GM23338 (cell line): ENCODE results near the gene MLEC. TPM values are rescaled to one million over a fixed set of nuclear protein-coding genes. Genes with fewer than 3 reads are reported as not detected.

Source experiments
- ATAC-seq: fragments of 200-7000 bp; cut with Tn5 transposase; 3 replicates; pipeline ENCODE4 v1.9.1; 2020
- DNase-seq: peaks from one replicate; pipeline ENCODE4 v3.0.0-alpha.2; 2015; ENCODE audit warnings: low spot score
- H2AFZ ChIP-seq: fragments of 200-600 bp; sonication (generic); 2 replicates; pipeline ENCODE4 v1.8.0; 2016; ENCODE audit warnings: antibody characterized with exemption, mild to moderate bottlenecking, moderate library complexity
- H3F3A ChIP-seq: fragments of 200-600 bp; sonication (generic); replicated peaks from 2 replicates; pipeline ENCODE4 v1.8.0; 2017; ENCODE audit warnings: antibody characterized with exemption, mixed run types, low read depth
- H3K27ac ChIP-seq: fragments of 200-600 bp; sonication (generic); 2 replicates; pipeline ENCODE4 v1.6.1; 2016; ENCODE audit warnings: low read depth
- H3K27me3 ChIP-seq: fragments of 200-600 bp; sonication (generic); 2 replicates; pipeline ENCODE4 v1.8.0; 2016; ENCODE audit warnings: mild to moderate bottlenecking, mixed run types, moderate library complexity; ENCODE audit not compliant: insufficient read depth
- H3K36me3 ChIP-seq: fragments of 200-600 bp; sonication (generic); 2 replicates; pipeline ENCODE4 v1.8.0; 2016; ENCODE audit warnings: mild to moderate bottlenecking; ENCODE audit not compliant: insufficient read depth
- H3K4me1 ChIP-seq: fragments of 200-600 bp; sonication (generic); 2 replicates; pipeline ENCODE4 v1.8.0; 2016; ENCODE audit warnings: mild to moderate bottlenecking, moderate library complexity; ENCODE audit not compliant: insufficient read depth
- H3K4me2 ChIP-seq: fragments of 200-600 bp; sonication (generic); 2 replicates; pipeline ENCODE4 v1.7.1; 2017; ENCODE audit warnings: mixed run types
- H3K4me3 ChIP-seq: fragments of 200-600 bp; sonication (generic); 2 replicates; pipeline ENCODE4 v1.6.1; 2016; ENCODE audit warnings: mixed run types
- H3K79me2 ChIP-seq: fragments of 200-600 bp; sonication (generic); replicated peaks from 2 replicates; pipeline ENCODE4 v1.8.0; 2017; ENCODE audit warnings: mild to moderate bottlenecking; ENCODE audit not compliant: insufficient read depth
- H3K9me2 ChIP-seq: fragments of 200-600 bp; sonication (generic); 2 replicates; pipeline ENCODE4 v1.8.0; 2017; ENCODE audit not compliant: insufficient read depth
- H4K20me1 ChIP-seq: fragments of 200-600 bp; sonication (generic); replicated peaks from 2 replicates; pipeline ENCODE4 v1.8.0; 2017; ENCODE audit warnings: mild to moderate bottlenecking; ENCODE audit not compliant: insufficient read depth
- H3K27ac Mint-ChIP-seq: 2 replicates; pipeline ENCODE4 v1.8.0; 2020; ENCODE audit warnings: inconsistent platforms, mild to moderate bottlenecking, moderate library complexity, mixed read lengths
- H3K27me3 Mint-ChIP-seq: 3 replicates; pipeline ENCODE4 v1.8.0; 2022; ENCODE audit warnings: low read depth, mild to moderate bottlenecking, moderate library complexity, mixed read lengths, inconsistent platforms; ENCODE audit not compliant: insufficient read depth, poor library complexity
- H3K36me3 Mint-ChIP-seq: 3 replicates; pipeline ENCODE4 v1.8.0; 2021; ENCODE audit warnings: low read depth, mild to moderate bottlenecking, inconsistent platforms, moderate library complexity, mixed read lengths
- H3K4me1 Mint-ChIP-seq: 3 replicates; pipeline ENCODE4 v1.8.0; 2020; ENCODE audit warnings: mild to moderate bottlenecking, inconsistent platforms, mixed read lengths
- H3K4me3 Mint-ChIP-seq: 3 replicates; pipeline ENCODE4 v1.8.0; 2021; ENCODE audit warnings: moderate library complexity, mild to moderate bottlenecking, inconsistent platforms, mixed read lengths
- H3K9me3 Mint-ChIP-seq: 3 replicates; pipeline ENCODE4 v1.8.0; 2020; ENCODE audit warnings: moderate library complexity, mild to moderate bottlenecking, inconsistent platforms, mixed read lengths
- CTCF ChIP-seq, 2 experiments: fragments of 200-600 bp in 1 of 2; sonication (generic) in 1 of 2; conservative IDR thresholded peaks; 2 replicates each; pipeline versions ENCODE4 v1.5.1 to v1.6.1; 2016 to 2017; ENCODE audit warnings: antibody characterized with exemption in 2 of 2, low read depth in 2 of 2, mild to moderate bottlenecking in 2 of 2, moderate library complexity in 1 of 2
- EZH2 ChIP-seq: fragments of 200-600 bp; sonication (generic); IDR thresholded peaks from one replicate; pipeline ENCODE4 v1.8.0; 2017; ENCODE audit warnings: antibody characterized with exemption, mild to moderate bottlenecking, low read depth; ENCODE audit not compliant: unreplicated experiment
- NANOG ChIP-seq: IDR thresholded peaks from 2 replicates; pipeline ENCODE4 v1.6.1; 2016; ENCODE audit warnings: antibody characterized with exemption, borderline replicate concordance
- REST ChIP-seq: IDR thresholded peaks from one replicate; pipeline ENCODE4 v1.6.1; 2018; ENCODE audit warnings: antibody characterized with exemption; ENCODE audit not compliant: unreplicated experiment
- STAT1 ChIP-seq: IDR thresholded peaks from one replicate; pipeline ENCODE4 v1.6.1; 2016; ENCODE audit warnings: antibody characterized with exemption; ENCODE audit not compliant: unreplicated experiment
- ZNF331 ChIP-seq: fragments of 250-450 bp; sonication (Bioruptor Pico); IDR thresholded peaks from 2 replicates; pipeline ENCODE4 v1.5.0; 2020; ENCODE audit warnings: low read depth, mild to moderate bottlenecking, moderate library complexity
- polyA plus RNA-seq: library from polyadenylated mRNA; unstranded; fragments of >200 nt; fragmentation: Nextera tagmentation; extraction: Ambion mirVana; gene quantifications from 2 replicates; pipeline ENCODE4 v1.2.1, GENCODE V29; 2016
- total RNA-seq: library from RNA; depleted of rRNA; stranded (reverse); fragments of >200 nt; shearing (Covaris generic); gene quantifications from 2 replicates; pipeline ENCODE4 v1.2.3, GENCODE V29; 2014
- TF ChIP-seq, protein P1 (sequence below): IDR thresholded peaks from 2 replicates; pipeline ENCODE4 v1.6.1; 2016; ENCODE audit warnings: antibody characterized with exemption
- TF ChIP-seq, protein P2 (sequence below): fragments of 250-450 bp; sonication (Bioruptor Pico); IDR thresholded peaks from 2 replicates; pipeline ENCODE4 v1.5.0; 2020; ENCODE audit warnings: mild to moderate bottlenecking, moderate library complexity

Gene MLEC
- total and polyA plus RNA-seq, 2 experiments from 2014 or later = 225 to 264 TPM

- TF ChIP-seq ZNF331 (CRISPR knock-in tag) (no peak), EZH2 (no peak), REST (no peak)
- TF ChIP-seq, protein P1, sequence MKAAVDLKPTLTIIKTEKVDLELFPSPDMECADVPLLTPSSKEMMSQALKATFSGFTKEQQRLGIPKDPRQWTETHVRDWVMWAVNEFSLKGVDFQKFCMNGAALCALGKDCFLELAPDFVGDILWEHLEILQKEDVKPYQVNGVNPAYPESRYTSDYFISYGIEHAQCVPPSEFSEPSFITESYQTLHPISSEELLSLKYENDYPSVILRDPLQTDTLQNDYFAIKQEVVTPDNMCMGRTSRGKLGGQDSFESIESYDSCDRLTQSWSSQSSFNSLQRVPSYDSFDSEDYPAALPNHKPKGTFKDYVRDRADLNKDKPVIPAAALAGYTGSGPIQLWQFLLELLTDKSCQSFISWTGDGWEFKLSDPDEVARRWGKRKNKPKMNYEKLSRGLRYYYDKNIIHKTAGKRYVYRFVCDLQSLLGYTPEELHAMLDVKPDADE = no peak
These were observed 31.1 kb downstream of the MLEC start (continued) for GRCh38 chr12:120718055-120718454.

GRCh38 chr12:120719072-120719471 lies 32.1 kb downstream of the MLEC start:
- Histone ChIP-seq H2AFZ (no peak overlapping the region), H3K27me3 (no peaks in the 10 kb centered on the region), H3K27ac (no peak overlapping the region), H3K9me2 (no peaks in the 10 kb centered on the region), H4K20me1 (peaks cover 30% of the 10 kb centered on the region), H3K4me2 (no peak overlapping the region), H3K79me2 (peaks cover 18% of the 10 kb centered on the region; the same call in 1 of the 2 replicates), H3F3A (peaks cover 6% of the 10 kb centered on the region; the same call in 1 of the 2 replicates), H3K36me3 (peaks cover 59% of the 10 kb centered on the region), H3K4me1 (no peaks in the 10 kb centered on the region), H3K4me3 (no peak overlapping the region)
- Mint-ChIP-seq H3K9me3 (no peaks in the 10 kb centered on the region), H3K4me1 (no peaks in the 10 kb centered on the region), H3K27me3 (peaks cover 7% of the 10 kb centered on the region), H3K36me3 (peaks cover 91% of the 10 kb centered on the region), H3K27ac (no peak overlapping the region), H3K4me3 (no peak overlapping the region)
- no peak for DNase-seq
- ATAC-seq = no peak
- TF ChIP-seq, protein P2, sequence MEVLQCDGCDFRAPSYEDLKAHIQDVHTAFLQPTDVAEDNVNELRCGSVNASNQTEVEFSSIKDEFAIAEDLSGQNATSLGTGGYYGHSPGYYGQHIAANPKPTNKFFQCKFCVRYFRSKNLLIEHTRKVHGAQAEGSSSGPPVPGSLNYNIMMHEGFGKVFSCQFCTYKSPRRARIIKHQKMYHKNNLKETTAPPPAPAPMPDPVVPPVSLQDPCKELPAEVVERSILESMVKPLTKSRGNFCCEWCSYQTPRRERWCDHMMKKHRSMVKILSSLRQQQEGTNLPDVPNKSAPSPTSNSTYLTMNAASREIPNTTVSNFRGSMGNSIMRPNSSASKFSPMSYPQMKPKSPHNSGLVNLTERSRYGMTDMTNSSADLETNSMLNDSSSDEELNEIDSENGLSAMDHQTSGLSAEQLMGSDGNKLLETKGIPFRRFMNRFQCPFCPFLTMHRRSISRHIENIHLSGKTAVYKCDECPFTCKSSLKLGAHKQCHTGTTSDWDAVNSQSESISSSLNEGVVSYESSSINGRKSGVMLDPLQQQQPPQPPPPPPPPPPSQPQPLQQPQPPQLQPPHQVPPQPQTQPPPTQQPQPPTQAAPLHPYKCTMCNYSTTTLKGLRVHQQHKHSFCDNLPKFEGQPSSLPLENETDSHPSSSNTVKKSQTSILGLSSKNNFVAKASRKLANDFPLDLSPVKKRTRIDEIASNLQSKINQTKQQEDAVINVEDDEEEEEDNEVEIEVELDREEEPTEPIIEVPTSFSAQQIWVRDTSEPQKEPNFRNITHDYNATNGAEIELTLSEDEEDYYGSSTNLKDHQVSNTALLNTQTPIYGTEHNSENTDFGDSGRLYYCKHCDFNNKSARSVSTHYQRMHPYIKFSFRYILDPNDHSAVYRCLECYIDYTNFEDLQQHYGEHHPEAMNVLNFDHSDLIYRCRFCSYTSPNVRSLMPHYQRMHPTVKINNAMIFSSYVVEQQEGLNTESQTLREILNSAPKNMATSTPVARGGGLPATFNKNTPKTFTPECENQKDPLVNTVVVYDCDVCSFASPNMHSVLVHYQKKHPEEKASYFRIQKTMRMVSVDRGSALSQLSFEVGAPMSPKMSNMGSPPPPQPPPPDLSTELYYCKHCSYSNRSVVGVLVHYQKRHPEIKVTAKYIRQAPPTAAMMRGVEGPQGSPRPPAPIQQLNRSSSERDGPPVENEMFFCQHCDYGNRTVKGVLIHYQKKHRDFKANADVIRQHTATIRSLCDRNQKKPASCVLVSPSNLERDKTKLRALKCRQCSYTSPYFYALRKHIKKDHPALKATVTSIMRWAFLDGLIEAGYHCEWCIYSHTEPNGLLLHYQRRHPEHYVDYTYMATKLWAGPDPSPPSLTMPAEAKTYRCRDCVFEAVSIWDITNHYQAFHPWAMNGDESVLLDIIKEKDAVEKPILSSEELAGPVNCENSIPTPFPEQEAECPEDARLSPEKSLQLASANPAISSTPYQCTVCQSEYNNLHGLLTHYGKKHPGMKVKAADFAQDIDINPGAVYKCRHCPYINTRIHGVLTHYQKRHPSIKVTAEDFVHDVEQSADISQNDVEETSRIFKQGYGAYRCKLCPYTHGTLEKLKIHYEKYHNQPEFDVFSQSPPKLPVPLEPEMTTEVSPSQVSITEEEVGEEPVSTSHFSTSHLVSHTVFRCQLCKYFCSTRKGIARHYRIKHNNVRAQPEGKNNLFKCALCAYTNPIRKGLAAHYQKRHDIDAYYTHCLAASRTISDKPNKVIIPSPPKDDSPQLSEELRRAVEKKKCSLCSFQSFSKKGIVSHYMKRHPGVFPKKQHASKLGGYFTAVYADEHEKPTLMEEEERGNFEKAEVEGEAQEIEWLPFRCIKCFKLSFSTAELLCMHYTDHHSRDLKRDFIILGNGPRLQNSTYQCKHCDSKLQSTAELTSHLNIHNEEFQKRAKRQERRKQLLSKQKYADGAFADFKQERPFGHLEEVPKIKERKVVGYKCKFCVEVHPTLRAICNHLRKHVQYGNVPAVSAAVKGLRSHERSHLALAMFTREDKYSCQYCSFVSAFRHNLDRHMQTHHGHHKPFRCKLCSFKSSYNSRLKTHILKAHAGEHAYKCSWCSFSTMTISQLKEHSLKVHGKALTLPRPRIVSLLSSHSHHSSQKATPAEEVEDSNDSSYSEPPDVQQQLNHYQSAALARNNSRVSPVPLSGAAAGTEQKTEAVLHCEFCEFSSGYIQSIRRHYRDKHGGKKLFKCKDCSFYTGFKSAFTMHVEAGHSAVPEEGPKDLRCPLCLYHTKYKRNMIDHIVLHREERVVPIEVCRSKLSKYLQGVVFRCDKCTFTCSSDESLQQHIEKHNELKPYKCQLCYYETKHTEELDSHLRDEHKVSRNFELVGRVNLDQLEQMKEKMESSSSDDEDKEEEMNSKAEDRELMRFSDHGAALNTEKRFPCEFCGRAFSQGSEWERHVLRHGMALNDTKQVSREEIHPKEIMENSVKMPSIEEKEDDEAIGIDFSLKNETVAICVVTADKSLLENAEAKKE = no peak
- TF ChIP-seq CTCF (conservative IDR thresholded peaks at IDR 0.05; ENCODE audit: low read depth in 2 of 2) (no peak), STAT1 (no peak), REST (no peak), NANOG (no peak)
